GM12872 (cell line): ENCODE data around the gene POC1A.

Experiments used
- TF ChIP-seq, protein P1 (sequence below): IDR thresholded peaks from 3 replicates; pipeline ENCODE4 v1.5.1; 2011; ENCODE audit warnings: low read depth, mild to moderate bottlenecking, low read length, moderate library complexity; ENCODE audit not compliant: insufficient read depth

POC1A gene

DNA sequence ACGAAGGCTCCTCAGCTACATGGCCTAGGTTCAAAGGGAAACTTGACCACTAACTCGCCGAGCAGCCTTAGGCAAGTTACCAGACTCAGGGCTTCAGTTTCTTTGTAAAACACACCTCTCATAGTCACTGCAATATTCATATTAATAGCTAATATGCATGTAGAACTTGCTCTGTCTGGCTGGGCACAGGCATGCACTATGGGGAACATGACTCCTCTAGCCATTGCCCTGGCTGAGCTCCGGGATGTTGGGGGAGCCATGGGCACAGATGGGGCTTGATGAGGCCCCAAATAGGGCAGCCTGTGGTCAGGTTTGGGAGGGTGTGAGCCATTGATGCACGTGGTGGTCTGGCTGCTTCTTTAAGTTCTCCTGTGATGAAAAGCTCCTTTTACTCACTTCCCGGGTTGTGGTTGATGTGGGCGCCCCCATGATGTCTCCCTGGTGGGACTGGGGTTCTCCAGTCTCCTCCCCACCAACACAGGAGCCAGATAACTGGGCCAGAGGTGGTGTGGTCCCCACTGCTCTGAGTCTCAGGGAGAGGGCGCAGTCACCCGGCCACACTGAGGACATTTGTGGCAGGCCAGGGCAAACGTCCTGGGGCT is 68.4 kb downstream of the POC1A start:
- TF ChIP-seq, protein P1, sequence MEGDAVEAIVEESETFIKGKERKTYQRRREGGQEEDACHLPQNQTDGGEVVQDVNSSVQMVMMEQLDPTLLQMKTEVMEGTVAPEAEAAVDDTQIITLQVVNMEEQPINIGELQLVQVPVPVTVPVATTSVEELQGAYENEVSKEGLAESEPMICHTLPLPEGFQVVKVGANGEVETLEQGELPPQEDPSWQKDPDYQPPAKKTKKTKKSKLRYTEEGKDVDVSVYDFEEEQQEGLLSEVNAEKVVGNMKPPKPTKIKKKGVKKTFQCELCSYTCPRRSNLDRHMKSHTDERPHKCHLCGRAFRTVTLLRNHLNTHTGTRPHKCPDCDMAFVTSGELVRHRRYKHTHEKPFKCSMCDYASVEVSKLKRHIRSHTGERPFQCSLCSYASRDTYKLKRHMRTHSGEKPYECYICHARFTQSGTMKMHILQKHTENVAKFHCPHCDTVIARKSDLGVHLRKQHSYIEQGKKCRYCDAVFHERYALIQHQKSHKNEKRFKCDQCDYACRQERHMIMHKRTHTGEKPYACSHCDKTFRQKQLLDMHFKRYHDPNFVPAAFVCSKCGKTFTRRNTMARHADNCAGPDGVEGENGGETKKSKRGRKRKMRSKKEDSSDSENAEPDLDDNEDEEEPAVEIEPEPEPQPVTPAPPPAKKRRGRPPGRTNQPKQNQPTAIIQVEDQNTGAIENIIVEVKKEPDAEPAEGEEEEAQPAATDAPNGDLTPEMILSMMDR: no peak

- TF ChIP-seq, protein P1: 0 out of 3 replicates have a peak, but pooled peaks have one; percentile 17
Observed at GRCh38 chr3:52084954-52085680, 69.1 kb downstream of the POC1A start.

GRCh38 chr3:52084216-52084945 is 69.8 kb downstream of the POC1A start:
- TF ChIP-seq, protein P1: no peak

DNA sequence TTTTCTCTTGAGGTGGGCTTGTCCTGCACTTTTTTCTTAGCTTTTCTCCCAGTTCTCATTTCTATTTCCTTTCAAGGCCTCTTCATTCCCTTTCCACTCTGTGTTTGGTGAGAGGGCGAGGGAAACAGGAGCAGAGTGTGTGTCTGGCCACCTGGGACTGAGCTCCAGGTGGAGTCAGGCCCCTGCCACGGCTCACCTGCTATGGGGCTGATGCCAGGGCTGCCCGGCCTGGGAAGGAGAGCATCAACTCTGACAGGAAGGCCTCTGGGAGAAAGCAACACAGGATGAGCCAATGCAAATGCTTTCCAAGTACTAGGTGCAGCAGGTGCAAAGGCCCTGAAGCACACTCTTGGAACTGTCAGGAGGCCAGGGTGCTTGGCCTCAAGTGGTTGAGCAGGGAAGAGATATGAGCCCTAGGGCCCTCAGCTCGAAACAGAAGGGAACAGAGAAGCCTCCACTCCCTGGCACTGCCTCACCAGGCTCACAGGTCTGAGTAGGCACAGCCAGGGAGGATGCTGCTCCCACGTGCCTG is 70.6 kb downstream of the POC1A start:
- TF ChIP-seq, protein P1: no peak

DNA sequence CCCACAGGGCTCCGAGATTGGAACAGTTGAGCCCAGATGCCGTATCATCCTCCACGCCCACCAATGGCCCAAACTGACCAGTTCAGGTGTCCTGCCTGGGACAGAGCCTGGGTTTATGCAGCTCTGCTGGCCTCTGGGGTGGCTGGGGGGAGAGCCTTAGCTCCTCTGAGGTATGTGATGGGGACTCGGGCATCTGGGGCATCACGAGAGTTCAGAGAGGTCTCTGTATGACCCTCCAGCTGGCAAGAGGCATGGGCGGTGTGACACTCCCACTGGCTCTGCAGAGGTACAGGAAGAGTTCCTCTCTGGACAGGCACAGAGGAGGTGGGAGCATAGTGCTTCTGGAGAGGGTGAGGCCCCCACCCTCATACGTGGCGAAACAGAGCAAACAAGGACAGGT is 71.3 kb downstream of the POC1A start:
- TF ChIP-seq, protein P1: no peak

GRCh38 chr3:52080830-52081719 is 73.1 kb downstream of the POC1A start:
- TF ChIP-seq, protein P1: no peak

DNA sequence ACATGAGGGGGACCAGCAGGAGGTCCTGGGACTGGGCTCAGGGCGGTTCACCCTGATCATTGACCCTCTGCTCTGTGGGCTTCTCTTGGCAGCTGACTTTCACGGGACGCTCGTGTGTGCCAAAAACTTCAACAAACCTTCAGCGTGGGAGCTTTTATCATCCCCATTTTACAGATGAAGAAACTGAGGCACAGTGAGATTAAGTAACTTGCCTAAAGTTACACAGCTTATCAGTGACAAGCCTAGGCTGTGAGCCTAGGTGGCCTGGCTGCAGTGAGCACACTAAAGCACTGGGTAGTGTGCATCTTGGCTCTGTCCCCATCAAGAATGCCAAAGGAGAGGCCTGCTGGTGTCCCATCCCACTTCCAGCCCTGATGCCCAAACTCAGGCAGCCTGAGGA is 74.3 kb downstream of the POC1A start:
- TF ChIP-seq, protein P1: no peak
